ENCODE results near the gene PGD.

GRCh38 chr1:10399444-10399941, 629 bp downstream of the PGD start:
- TF ChIP-seq, protein P1, sequence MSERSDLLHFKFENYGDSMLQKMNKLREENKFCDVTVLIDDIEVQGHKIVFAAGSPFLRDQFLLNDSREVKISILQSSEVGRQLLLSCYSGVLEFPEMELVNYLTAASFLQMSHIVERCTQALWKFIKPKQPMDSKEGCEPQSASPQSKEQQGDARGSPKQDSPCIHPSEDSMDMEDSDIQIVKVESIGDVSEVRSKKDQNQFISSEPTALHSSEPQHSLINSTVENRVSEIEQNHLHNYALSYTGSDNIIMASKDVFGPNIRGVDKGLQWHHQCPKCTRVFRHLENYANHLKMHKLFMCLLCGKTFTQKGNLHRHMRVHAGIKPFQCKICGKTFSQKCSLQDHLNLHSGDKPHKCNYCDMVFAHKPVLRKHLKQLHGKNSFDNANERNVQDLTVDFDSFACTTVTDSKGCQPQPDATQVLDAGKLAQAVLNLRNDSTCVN (tag by site-specific recombination; optimal IDR thresholded peaks at IDR 0.05) = no peak
- TF ChIP-seq ZNF16 (tag by site-specific recombination; IDR thresholded peaks at IDR 0.05; ENCODE audit: low read depth) (no peak), ZNF169 (tag by site-specific recombination; IDR thresholded peaks at IDR 0.05) (no peak), TCF7L2 (IDR thresholded peaks at IDR 0.05; ENCODE audit: borderline replicate concordance, low read depth, low read length) (no peak), YY1 (tag by site-specific recombination; IDR thresholded peaks at IDR 0.05) (no peak), ZNF221 (tag by site-specific recombination; IDR thresholded peaks at IDR 0.05; ENCODE audit: borderline replicate concordance) (no peak), REST (tag by site-specific recombination; IDR thresholded peaks at IDR 0.05) (no peak), ZBTB1 (tag by site-specific recombination; IDR thresholded peaks at IDR 0.05) (no peak), ZNF585B (tag by site-specific recombination; IDR thresholded peaks at IDR 0.05) (no peak), ZNF530 (tag by site-specific recombination; IDR thresholded peaks at IDR 0.05; ENCODE audit: low read depth) (no peak), ZNF223 (tag by site-specific recombination; IDR thresholded peaks at IDR 0.05) (no peak)
- TF ChIP-seq, protein P2, sequence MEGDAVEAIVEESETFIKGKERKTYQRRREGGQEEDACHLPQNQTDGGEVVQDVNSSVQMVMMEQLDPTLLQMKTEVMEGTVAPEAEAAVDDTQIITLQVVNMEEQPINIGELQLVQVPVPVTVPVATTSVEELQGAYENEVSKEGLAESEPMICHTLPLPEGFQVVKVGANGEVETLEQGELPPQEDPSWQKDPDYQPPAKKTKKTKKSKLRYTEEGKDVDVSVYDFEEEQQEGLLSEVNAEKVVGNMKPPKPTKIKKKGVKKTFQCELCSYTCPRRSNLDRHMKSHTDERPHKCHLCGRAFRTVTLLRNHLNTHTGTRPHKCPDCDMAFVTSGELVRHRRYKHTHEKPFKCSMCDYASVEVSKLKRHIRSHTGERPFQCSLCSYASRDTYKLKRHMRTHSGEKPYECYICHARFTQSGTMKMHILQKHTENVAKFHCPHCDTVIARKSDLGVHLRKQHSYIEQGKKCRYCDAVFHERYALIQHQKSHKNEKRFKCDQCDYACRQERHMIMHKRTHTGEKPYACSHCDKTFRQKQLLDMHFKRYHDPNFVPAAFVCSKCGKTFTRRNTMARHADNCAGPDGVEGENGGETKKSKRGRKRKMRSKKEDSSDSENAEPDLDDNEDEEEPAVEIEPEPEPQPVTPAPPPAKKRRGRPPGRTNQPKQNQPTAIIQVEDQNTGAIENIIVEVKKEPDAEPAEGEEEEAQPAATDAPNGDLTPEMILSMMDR (tag by site-specific recombination; IDR thresholded peaks at IDR 0.05) = no peak
- TF ChIP-seq, protein P3, sequence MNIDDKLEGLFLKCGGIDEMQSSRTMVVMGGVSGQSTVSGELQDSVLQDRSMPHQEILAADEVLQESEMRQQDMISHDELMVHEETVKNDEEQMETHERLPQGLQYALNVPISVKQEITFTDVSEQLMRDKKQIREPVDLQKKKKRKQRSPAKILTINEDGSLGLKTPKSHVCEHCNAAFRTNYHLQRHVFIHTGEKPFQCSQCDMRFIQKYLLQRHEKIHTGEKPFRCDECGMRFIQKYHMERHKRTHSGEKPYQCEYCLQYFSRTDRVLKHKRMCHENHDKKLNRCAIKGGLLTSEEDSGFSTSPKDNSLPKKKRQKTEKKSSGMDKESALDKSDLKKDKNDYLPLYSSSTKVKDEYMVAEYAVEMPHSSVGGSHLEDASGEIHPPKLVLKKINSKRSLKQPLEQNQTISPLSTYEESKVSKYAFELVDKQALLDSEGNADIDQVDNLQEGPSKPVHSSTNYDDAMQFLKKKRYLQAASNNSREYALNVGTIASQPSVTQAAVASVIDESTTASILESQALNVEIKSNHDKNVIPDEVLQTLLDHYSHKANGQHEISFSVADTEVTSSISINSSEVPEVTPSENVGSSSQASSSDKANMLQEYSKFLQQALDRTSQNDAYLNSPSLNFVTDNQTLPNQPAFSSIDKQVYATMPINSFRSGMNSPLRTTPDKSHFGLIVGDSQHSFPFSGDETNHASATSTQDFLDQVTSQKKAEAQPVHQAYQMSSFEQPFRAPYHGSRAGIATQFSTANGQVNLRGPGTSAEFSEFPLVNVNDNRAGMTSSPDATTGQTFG (tag by site-specific recombination; IDR thresholded peaks at IDR 0.05; ENCODE audit: borderline replicate concordance) = no peak
- TF ChIP-seq, protein P4, sequence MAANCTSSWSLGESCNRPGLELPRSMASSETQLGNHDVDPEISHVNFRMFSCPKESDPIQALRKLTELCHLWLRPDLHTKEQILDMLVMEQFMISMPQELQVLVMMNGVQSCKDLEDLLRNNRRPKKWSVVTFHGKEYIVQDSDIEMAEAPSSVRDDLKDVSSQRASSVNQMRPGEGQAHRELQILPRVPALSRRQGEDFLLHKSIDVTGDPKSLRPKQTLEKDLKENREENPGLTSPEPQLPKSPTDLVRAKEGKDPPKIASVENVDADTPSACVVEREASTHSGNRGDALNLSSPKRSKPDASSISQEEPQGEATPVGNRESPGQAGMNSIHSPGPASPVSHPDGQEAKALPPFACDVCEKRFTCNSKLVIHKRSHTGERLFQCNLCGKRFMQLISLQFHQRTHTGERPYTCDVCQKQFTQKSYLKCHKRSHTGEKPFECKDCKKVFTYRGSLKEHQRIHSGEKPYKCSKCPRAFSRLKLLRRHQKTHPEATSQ (tag by site-specific recombination; IDR thresholded peaks at IDR 0.05) = no peak
